Measurements from ENCODE around the gene FAM240A. TPM values are rescaled to one million over a fixed set of nuclear protein-coding genes. Genes with fewer than 3 reads are reported as not detected.

The FAM240A gene
- total and polyA plus RNA-seq, 2 experiments from 2014 or later: 0.18 TPM; not detected in 1

DNA sequence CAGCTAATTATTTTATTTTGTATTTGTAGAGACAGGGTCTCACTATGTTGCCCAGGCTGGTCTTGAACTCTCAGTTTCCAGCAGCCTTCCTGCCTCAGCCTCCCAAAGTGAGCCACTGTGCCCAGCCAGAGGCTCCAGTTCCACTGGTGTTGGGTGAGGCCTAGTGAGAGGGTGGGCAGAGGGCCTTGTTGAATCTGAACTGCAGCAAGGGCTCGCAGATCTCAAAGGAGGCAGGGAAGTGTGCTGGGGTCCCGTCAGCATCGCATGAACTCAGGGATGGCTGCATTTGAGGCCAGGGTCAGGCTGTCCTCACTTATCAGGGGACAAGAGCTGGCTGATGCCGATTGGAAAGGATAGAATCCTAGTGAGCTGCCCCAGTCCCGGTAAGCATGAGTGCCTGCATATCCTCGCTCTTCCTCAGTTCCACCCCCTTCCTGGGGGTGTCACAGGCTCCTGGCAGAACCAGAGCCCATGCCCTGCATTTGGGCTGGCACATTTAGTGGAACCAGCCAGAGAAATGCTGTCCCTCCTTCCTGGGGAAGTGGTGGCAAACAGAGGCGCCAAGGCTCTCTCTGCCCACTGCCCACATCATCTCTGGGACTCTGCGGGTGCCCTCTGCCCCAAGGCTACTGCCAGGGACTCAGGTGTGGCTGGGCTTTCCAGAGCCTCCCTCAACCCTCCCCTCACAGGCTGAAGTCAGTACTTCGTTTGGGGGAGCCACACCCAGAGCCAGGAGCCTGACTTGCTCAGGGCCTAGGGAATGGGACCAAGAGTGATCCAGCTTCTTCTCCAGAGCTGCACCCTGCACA lies 57.1 kb downstream of the FAM240A start:
- Mint-ChIP-seq H3K4me3 (no peak overlapping the region), H3K9me3 (no peaks in the 10 kb centered on the region), H3K4me1 (no peaks in the 10 kb centered on the region; the same call in 2 of the 3 replicates), H3K27me3 (ENCODE audit: insufficient read depth, low read depth, poor library complexity) (peaks cover 18% of the 10 kb centered on the region), H3K27ac (no peak overlapping the region), H3K36me3 (ENCODE audit: low read depth) (peaks cover 2% of the 10 kb centered on the region; the same call in 2 of the 3 replicates)
- DNase-seq (ENCODE audit: low spot score): no peak
- no peak overlapping the region for H3K4me3 ChIP-seq
- H3K36me3 ChIP-seq (ENCODE audit: insufficient read depth): no peaks in the 10 kb centered on the region
- H3K27me3 ChIP-seq (ENCODE audit: insufficient read depth): no peaks in the 10 kb centered on the region
- H3K27ac ChIP-seq (ENCODE audit: low read depth): no peak overlapping the region
- no peaks in the 10 kb centered on the region for H3K9me2 ChIP-seq (ENCODE audit: insufficient read depth)
- no peak for ATAC-seq
- no peak for TF ChIP-seq ZNF331 (CRISPR knock-in tag; IDR thresholded peaks at IDR 0.05; ENCODE audit: low read depth)
- no peak for TF ChIP-seq JUNB (IDR thresholded peaks at IDR 0.05; ENCODE audit: unreplicated experiment)
- no peak for TF ChIP-seq ZNF114 (CRISPR knock-in tag; IDR thresholded peaks at IDR 0.05)
- TF ChIP-seq POLR2AphosphoS5 (IDR thresholded peaks at IDR 0.05; ENCODE audit: low read depth): no peak
- TF ChIP-seq, protein P1, sequence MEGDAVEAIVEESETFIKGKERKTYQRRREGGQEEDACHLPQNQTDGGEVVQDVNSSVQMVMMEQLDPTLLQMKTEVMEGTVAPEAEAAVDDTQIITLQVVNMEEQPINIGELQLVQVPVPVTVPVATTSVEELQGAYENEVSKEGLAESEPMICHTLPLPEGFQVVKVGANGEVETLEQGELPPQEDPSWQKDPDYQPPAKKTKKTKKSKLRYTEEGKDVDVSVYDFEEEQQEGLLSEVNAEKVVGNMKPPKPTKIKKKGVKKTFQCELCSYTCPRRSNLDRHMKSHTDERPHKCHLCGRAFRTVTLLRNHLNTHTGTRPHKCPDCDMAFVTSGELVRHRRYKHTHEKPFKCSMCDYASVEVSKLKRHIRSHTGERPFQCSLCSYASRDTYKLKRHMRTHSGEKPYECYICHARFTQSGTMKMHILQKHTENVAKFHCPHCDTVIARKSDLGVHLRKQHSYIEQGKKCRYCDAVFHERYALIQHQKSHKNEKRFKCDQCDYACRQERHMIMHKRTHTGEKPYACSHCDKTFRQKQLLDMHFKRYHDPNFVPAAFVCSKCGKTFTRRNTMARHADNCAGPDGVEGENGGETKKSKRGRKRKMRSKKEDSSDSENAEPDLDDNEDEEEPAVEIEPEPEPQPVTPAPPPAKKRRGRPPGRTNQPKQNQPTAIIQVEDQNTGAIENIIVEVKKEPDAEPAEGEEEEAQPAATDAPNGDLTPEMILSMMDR (conservative IDR thresholded peaks at IDR 0.05; ENCODE audit: low read depth in 2 of 2): no peak
- TF ChIP-seq EZH2 (IDR thresholded peaks at IDR 0.05; ENCODE audit: low read depth, unreplicated experiment): no peak
- TF ChIP-seq NANOG (IDR thresholded peaks at IDR 0.05; ENCODE audit: borderline replicate concordance): no peak
- H3K4me2 ChIP-seq: no peak overlapping the region
- no peaks in the 10 kb centered on the region for H3K4me1 ChIP-seq (ENCODE audit: insufficient read depth)
- no peak overlapping the region for H2AFZ ChIP-seq
- H4K20me1 ChIP-seq (replicated peaks; ENCODE audit: insufficient read depth): no peaks in the 10 kb centered on the region
- no peaks in the 10 kb centered on the region for H3K79me2 ChIP-seq (replicated peaks; ENCODE audit: insufficient read depth)
- H3F3A ChIP-seq (replicated peaks; ENCODE audit: low read depth): no peaks in the 10 kb centered on the region

DNA sequence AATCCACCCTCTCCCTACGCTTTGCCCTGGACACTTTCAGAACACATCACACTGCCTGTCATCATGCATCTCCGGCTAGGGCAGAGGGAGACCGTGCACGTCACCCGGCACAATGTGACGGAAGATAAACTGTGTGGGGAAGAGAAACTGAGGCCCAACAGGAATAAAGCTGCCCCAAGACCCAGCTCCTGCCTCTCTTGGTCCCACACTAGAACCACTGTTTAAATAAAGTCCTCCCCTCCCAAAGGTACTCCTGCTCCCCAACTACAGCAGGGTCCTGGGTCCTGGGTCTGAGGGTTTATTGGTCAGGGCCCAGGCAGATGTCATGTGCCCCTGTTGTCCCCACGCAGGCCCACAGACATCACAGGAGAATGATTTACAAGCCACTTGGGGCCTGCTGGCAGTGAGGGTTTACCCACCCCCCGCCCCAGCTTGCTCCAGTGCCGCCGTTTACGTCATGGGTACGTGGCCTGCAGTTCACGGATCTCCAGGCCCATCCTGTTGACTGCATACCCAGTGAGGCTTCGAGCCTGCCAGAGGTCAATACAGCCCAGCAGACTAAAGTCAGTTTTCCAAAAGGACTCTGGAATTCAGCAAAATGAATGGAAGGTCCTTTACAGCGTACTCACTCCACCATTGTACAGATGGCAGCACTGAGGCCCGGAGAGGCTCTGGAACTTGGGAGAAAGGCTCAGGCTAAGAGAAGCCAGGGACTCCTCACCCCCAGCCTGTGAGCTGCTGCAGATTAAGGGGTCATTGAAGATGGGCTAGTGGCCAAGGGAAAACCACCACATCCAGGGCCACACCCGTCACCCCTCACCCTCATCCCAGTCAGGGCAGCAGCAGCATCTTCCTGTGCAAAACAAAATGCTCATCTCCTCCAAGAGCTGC lies 57.9 kb downstream of the FAM240A start:
- no peak for DNase-seq (ENCODE audit: low spot score)
- H3K4me3 Mint-ChIP-seq: no peak overlapping the region
- ATAC-seq: no peak
- TF ChIP-seq EZH2phosphoT487 (IDR thresholded peaks at IDR 0.05; ENCODE audit: unreplicated experiment) (no peak), POLR2AphosphoS5 (IDR thresholded peaks at IDR 0.05; ENCODE audit: low read depth) (no peak), EZH2 (IDR thresholded peaks at IDR 0.05; ENCODE audit: low read depth, unreplicated experiment) (no peak), ZNF331 (CRISPR knock-in tag; IDR thresholded peaks at IDR 0.05; ENCODE audit: low read depth) (no peak)
- TF ChIP-seq, protein P1 (conservative IDR thresholded peaks at IDR 0.05; ENCODE audit: low read depth in 2 of 2): no peak

More for the DNA sequence above, 57.9 kb downstream of the FAM240A start:
- Mint-ChIP-seq H3K9me3 (no peaks in the 10 kb centered on the region), H3K4me1 (no peaks in the 10 kb centered on the region; the same call in 2 of the 3 replicates), H3K36me3 (ENCODE audit: low read depth) (peaks cover 4% of the 10 kb centered on the region; the same call in 2 of the 3 replicates), H3K27ac (no peak overlapping the region), H3K27me3 (ENCODE audit: insufficient read depth, low read depth, poor library complexity) (peaks cover 19% of the 10 kb centered on the region)
- Histone ChIP-seq H3K9me2 (ENCODE audit: insufficient read depth) (0 out of 2 replicates have a peak, but pooled peaks cover 4% of the 10 kb centered on the region), H3K4me1 (ENCODE audit: insufficient read depth) (no peaks in the 10 kb centered on the region), H3F3A (replicated peaks; ENCODE audit: low read depth) (no peaks in the 10 kb centered on the region), H3K4me3 (no peak overlapping the region), H2AFZ (no peak overlapping the region), H3K27ac (ENCODE audit: low read depth) (no peak overlapping the region), H3K36me3 (ENCODE audit: insufficient read depth) (no peaks in the 10 kb centered on the region), H3K27me3 (ENCODE audit: insufficient read depth) (no peaks in the 10 kb centered on the region), H4K20me1 (replicated peaks; ENCODE audit: insufficient read depth) (no peaks in the 10 kb centered on the region), H3K4me2 (no peak overlapping the region), H3K79me2 (replicated peaks; ENCODE audit: insufficient read depth) (no peaks in the 10 kb centered on the region)

All from GM23338 (cell line).